PC-9 (cell line): ENCODE data around the gene RBM33. TPM values are rescaled to one million over a fixed set of nuclear protein-coding genes. Genes with fewer than 3 reads are reported as not detected.

Experiments
- BruUV-seq: library from RNA; stranded (reverse); fragments of 400-500 nt; replicated peaks from 2 replicates; lab custom pipeline; 2021; lab: Mats Ljungman, UMichigan
- CTCF ChIA-PET: fragments of 300-600 bp; sonication (Branson Sonifier 250); formaldehyde crosslinking; loops from one replicate; lab custom pipeline; 2022; ENCODE audit warnings: antibody characterized with exemption; lab: Charles Lee
- POLR2A ChIA-PET: fragments of 300-600 bp; sonication (Branson Sonifier 250); formaldehyde crosslinking; loops from one replicate; lab custom pipeline; 2022; ENCODE audit warnings: antibody characterized with exemption; ENCODE audit not compliant: unreplicated experiment; lab: Charles Lee
- DNase-seq, 2 experiments: peaks; one replicate each; pipeline versions ENCODE4 v3.0.0 to v3.0.0-alpha.2; 2015 to 2022; ENCODE audit warnings: mixed read lengths in 1 of 2
- H2AFZ ChIP-seq: fragments of 200-600 bp; sonication (generic); 2 replicates; pipeline ENCODE4 v1.8.1; 2017; ENCODE audit warnings: antibody characterized with exemption
- H3F3A ChIP-seq: fragments of 200-600 bp; sonication (generic); 2 replicates; pipeline ENCODE4 v1.8.1; 2017; ENCODE audit warnings: antibody characterized with exemption, mild to moderate bottlenecking, low read depth; ENCODE audit not compliant: insufficient read depth
- H3K27ac ChIP-seq: fragments of 200-600 bp; sonication (generic); 2 replicates; pipeline ENCODE4 v1.6.1; 2016; ENCODE audit warnings: mixed run types
- H3K27me3 ChIP-seq: fragments of 200-600 bp; sonication (generic); 2 replicates; pipeline ENCODE4 v1.6.1; 2016; ENCODE audit warnings: low read depth, mixed run types; ENCODE audit not compliant: insufficient read depth
- H3K36me3 ChIP-seq: fragments of 200-600 bp; sonication (generic); 2 replicates; pipeline ENCODE4 v1.6.1; 2016; ENCODE audit warnings: low read depth, mixed run types
- H3K4me1 ChIP-seq: fragments of 200-600 bp; sonication (generic); replicated peaks from 2 replicates; pipeline ENCODE4 v1.6.1; 2016; ENCODE audit warnings: mixed run types; ENCODE audit not compliant: insufficient read depth
- H3K4me2 ChIP-seq: fragments of 200-600 bp; sonication (generic); 2 replicates; pipeline ENCODE4 v1.6.1; 2017; ENCODE audit warnings: mixed run types
- H3K4me3 ChIP-seq: fragments of 200-600 bp; sonication (generic); 2 replicates; pipeline ENCODE4 v1.6.1; 2016; ENCODE audit warnings: mixed run types
- H3K79me2 ChIP-seq: fragments of 200-600 bp; sonication (generic); 2 replicates; pipeline ENCODE4 v1.6.1; 2017; ENCODE audit warnings: low read depth, mixed run types
- H3K9me2 ChIP-seq: fragments of 200-600 bp; sonication (generic); 2 replicates; pipeline ENCODE4 v1.8.1; 2017; ENCODE audit warnings: mild to moderate bottlenecking; ENCODE audit not compliant: insufficient read depth
- H3K9me3 ChIP-seq: fragments of 200-600 bp; sonication (generic); 2 replicates; pipeline ENCODE4 v1.8.1; 2016; ENCODE audit warnings: low read depth; ENCODE audit not compliant: insufficient read depth
- H4K20me1 ChIP-seq: fragments of 200-600 bp; sonication (generic); 2 replicates; pipeline ENCODE4 v1.8.1; 2017; ENCODE audit not compliant: insufficient read depth
- EZH2 ChIP-seq: fragments of 200-600 bp; sonication (generic); IDR thresholded peaks from 2 replicates; pipeline ENCODE4 v1.8.0; 2017; ENCODE audit warnings: antibody characterized with exemption, low read depth
- intact Hi-C: fragments of 100-400 bp; cut with micrococcal nuclease; formaldehyde crosslinking; loops from one replicate; pipeline ENCODE4 v1.10.0; 2022; ENCODE audit not compliant: unreplicated experiment
- total RNA-seq: library from RNA; stranded (reverse); gene quantifications from 2 replicates; pipeline ENCODE4 v1.2.3, GENCODE V29; 2021
- TF ChIP-seq, protein P1 (sequence below): fragments of 200-600 bp; sonication (generic); conservative IDR thresholded peaks from 2 replicates; pipeline ENCODE4 v1.6.1; 2017; ENCODE audit warnings: mixed run types, antibody characterized with exemption, mild to moderate bottlenecking, moderate library complexity

The RBM33 gene
- total RNA-seq, 1 experiment from 2014 or later: 85.7 TPM

DNA sequence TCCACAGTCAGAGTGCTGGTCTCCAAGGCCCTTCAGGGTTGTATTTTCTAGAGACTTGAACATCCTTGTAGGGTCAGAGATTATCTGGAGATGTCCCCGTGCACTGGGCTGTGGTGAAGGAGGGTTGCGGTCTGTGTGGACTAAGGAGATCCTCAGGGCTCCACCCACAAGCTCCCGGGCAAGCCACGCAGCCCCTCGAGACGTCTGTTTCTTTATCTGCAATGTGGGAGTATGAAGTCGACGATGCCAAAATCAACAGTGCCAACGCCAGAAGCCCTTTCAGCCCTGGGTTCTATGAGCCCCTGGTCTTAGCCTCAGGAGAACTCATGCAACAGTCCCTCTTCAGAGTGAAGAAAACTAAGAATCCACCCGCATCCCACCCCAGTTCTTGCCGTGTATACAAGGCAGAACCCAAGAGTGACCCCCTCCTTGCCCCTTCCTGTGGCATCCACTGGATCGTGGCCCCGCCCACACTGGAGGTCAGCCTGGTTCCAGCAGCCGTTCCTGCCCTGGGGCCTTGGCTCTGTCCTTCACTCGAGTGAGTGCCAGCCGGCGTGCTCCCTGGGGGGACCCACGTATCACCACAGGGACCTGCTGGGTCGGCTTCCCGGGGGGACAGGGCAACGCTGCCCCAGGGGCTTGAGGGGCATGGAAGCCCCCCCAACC, 173.8 kb downstream of the RBM33 start:
- no peak for TF ChIP-seq EZH2
- TF ChIP-seq, protein P1, sequence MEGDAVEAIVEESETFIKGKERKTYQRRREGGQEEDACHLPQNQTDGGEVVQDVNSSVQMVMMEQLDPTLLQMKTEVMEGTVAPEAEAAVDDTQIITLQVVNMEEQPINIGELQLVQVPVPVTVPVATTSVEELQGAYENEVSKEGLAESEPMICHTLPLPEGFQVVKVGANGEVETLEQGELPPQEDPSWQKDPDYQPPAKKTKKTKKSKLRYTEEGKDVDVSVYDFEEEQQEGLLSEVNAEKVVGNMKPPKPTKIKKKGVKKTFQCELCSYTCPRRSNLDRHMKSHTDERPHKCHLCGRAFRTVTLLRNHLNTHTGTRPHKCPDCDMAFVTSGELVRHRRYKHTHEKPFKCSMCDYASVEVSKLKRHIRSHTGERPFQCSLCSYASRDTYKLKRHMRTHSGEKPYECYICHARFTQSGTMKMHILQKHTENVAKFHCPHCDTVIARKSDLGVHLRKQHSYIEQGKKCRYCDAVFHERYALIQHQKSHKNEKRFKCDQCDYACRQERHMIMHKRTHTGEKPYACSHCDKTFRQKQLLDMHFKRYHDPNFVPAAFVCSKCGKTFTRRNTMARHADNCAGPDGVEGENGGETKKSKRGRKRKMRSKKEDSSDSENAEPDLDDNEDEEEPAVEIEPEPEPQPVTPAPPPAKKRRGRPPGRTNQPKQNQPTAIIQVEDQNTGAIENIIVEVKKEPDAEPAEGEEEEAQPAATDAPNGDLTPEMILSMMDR: no peak
- BruUV-seq: no TSS peak
- CTCF ChIA-PET: no interaction called here
- Histone ChIP-seq H3K36me3 (no peaks in the 10 kb centered on the region), H3K9me2 (no peaks in the 10 kb centered on the region), H3K4me1 (peaks cover 22% of the 10 kb centered on the region), H3K79me2 (no peaks in the 10 kb centered on the region), H3K9me3 (no peaks in the 10 kb centered on the region), H4K20me1 (no peaks in the 10 kb centered on the region), H3K27ac (no peak overlapping the region), H2AFZ (no peak overlapping the region), H3K4me3 (no peak overlapping the region), H3K4me2 (no peak overlapping the region), H3F3A (no peaks in the 10 kb centered on the region), H3K27me3 (no peaks in the 10 kb centered on the region)
- intact Hi-C loops: no loop called here
- POLR2A ChIA-PET: no interaction called here
- DNase-seq: no peak

DNA sequence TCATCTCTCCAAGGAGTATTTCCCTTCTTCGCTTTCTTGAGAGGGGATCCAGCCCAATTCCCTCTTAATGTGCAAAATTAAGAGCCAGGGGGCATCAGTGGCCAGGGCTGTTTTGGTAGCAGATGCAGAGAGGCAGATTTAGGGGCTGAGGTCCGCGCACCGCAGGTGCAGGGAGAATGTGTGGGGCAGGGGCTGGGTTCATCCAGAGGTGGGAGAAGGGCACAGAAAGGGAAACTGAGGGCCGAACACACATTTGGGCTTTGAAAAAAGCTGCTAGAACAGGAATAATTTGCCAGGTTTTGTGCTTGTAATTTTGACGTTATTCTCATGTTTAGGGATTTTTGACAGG, 174.3 kb downstream of the RBM33 start:
- intact Hi-C loops: no loop called here
- Histone ChIP-seq H3K36me3 (no peaks in the 10 kb centered on the region), H4K20me1 (no peaks in the 10 kb centered on the region), H3K4me1 (peaks cover 18% of the 10 kb centered on the region), H3K27me3 (no peaks in the 10 kb centered on the region), H3F3A (no peaks in the 10 kb centered on the region), H3K9me3 (no peaks in the 10 kb centered on the region), H2AFZ (no peak overlapping the region), H3K79me2 (no peaks in the 10 kb centered on the region), H3K4me2 (no peak overlapping the region), H3K9me2 (no peaks in the 10 kb centered on the region), H3K27ac (no peak overlapping the region), H3K4me3 (no peak overlapping the region)
- CTCF ChIA-PET: no interaction called here
- POLR2A ChIA-PET: no interaction called here
- no TSS peak for BruUV-seq
- TF ChIP-seq, protein P1: no peak
- no peak for TF ChIP-seq EZH2
- DNase-seq: no peak

- H3K36me3 ChIP-seq: no peaks in the 10 kb centered on the region
- DNase-seq: no peak
- no peak for TF ChIP-seq EZH2
- H3K27ac ChIP-seq: no peak overlapping the region
- no peaks in the 10 kb centered on the region for H3K27me3 ChIP-seq
- no peaks in the 10 kb centered on the region for H3F3A ChIP-seq
- CTCF ChIA-PET: no interaction called here
- H3K4me2 ChIP-seq: no peak overlapping the region
- H2AFZ ChIP-seq: no peak overlapping the region
- no peaks in the 10 kb centered on the region for H3K9me3 ChIP-seq
- no TSS peak for BruUV-seq
- H3K4me1 ChIP-seq: peaks cover 14% of the 10 kb centered on the region
- no peaks in the 10 kb centered on the region for H3K9me2 ChIP-seq
- H3K79me2 ChIP-seq: no peaks in the 10 kb centered on the region
- POLR2A ChIA-PET: no interaction called here
- H3K4me3 ChIP-seq: no peak overlapping the region
- no peaks in the 10 kb centered on the region for H4K20me1 ChIP-seq
- intact Hi-C loops: no loop called here
These were observed 174.7 kb downstream of the RBM33 start for GRCh38 chr7:155819186-155819585.

DNA sequence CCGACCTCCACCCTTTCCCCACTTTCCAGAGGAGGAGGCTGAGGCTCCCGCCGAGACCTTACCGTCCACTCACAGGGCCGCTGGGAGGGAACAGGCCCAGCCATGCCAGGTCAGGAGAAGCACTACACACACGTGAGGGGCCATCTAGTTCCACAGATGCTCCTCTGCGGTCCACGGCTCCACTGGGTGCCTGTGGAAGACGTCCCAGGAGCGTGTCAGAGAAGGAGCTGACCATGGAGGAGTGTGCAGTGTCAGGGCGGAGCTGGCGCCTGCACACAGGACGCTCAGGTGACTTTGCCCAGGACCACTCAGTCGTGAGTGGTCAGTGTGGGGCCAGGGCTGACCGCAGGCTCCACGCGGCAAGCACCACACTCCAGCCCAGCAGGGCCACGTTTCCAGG, 175.8 kb downstream of the RBM33 start:
- Histone ChIP-seq H3K27me3 (no peaks in the 10 kb centered on the region), H3F3A (peaks cover 5% of the 10 kb centered on the region), H3K4me1 (peaks cover 14% of the 10 kb centered on the region), H3K27ac (no peak overlapping the region), H4K20me1 (no peaks in the 10 kb centered on the region), H3K4me3 (no peak overlapping the region), H3K4me2 (no peak overlapping the region), H2AFZ (no peak overlapping the region), H3K9me2 (no peaks in the 10 kb centered on the region), H3K9me3 (no peaks in the 10 kb centered on the region), H3K79me2 (no peaks in the 10 kb centered on the region), H3K36me3 (no peaks in the 10 kb centered on the region)
- DNase-seq: no peak
- TF ChIP-seq, protein P1: no peak
- no peak for TF ChIP-seq EZH2
- intact Hi-C loops: no loop called here
- POLR2A ChIA-PET: no interaction called here
- no TSS peak for BruUV-seq
- CTCF ChIA-PET: no interaction called here
